Right kidney (tissue), 1 donor: ENCODE data around the gene TBC1D7.

Experiments used
- DNase-seq: peaks from one replicate; pipeline ENCODE4 v3.0.0-alpha.2; 2016

TBC1D7 gene

DNA sequence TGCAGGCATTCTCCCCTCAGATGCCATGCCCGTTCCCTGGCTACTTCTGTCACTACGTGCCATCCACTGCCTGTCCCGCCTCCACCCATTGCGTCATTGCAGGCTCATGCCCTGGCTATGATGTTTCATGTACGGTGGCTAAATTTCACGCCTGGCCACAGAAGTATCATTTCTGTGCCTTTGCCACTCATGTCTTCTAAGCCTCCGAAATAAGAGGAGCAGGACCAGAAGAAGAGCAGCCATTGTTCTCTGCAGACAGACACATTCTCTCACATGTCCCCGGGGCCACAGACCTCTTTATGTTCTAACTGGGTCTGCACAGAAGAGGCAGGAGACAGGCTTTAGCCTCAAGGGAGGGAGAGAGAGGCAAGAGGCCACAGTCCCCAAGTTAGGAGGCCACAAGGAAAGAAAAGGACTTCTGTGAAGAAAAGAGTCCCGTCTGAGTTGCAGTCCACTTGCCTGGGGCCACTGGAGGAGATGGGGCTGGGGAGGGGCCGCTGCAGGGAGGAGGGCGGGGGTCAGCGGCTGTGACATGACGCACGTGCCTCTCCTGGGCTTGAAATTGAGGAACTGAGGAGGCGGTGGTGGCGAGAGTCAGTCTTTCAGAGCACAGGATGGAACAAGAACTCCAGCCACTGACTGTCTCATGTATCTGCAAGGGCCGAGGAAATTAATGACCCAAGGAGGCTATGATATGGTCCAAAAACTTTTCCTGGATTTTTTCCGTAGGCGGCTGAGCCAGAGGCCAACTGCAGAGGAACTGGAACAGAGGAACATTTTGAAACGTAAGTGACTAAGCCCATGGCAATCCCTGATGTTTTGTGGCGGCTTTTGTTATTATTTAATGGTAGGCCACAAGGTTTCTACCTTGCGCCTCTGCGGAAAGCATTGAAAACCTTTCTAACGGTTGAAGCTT lies 55.9 kb downstream of the TBC1D7 start:
- DNase-seq: no peak

DNA sequence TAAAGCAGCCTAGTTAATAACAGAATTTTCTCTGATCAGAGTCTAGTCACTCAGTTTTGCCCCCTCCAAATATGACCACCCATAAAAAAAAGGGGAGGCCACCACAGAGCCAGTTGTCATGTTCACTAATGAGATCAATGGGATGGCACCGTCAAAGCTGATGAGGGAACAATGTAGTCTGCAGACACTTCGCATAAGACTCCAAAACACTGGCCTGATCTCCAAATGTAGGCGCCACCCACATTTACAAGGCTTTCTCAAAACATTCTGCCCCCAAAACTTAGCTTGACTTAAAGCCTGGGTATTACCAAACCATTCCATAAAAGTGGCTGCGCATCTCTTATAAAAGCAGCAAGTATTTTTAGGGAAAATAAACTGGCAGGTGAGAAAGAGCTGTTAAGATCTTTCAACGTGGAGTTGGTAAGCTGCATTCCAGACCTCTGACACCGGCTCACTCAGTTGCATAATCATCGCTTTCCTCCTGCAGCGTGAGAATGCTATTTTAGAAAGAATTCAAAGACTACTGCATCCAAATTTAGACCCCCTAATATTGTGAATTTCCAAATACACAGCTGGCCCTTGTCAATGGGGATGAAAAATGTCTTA lies 59.3 kb downstream of the TBC1D7 start:
- DNase-seq: no peak

DNA sequence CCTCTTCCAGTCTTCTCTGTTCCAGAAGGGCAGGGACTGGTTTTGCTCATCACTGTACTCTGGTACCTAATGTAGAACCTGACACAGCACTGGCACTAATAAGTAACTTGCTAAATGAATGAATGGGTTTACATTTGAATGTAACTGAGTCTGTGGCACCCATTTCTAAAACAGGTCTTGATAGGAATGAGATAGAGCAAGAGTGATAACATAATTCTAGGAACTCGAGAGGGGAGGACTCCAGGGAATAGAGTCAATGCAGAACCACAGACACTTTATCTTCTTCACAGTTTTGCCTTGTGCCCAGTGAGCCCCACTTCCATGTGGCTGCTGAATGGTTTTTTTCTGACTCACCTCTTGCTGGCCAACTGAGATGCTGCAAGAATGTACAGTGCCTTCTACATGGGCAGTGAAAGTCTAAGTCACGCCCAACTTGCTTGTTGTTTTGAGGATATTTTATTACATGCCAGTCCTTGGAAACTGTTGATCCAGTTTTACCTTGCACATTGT lies 61.1 kb downstream of the TBC1D7 start:
- no peak for DNase-seq

DNA sequence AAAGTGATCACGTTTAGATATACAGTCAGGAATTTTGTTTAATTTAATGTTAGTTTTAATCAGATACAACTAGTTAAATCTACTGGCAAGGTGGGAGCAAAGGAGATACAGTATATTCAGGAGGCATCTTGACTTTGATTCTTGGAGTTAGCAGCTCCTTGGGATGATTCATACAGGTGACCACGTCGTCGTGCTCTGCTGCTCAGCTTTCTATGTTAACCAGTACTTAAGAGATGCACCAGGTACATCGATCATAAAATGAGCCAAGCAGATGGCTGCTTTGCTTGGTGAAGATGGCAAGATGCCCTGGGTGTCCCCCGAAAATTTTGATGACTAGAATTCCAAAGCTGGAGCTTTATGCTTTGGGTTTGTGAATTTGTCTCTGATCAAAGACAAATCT lies 64.7 kb downstream of the TBC1D7 start:
- DNase-seq: no peak

DNA sequence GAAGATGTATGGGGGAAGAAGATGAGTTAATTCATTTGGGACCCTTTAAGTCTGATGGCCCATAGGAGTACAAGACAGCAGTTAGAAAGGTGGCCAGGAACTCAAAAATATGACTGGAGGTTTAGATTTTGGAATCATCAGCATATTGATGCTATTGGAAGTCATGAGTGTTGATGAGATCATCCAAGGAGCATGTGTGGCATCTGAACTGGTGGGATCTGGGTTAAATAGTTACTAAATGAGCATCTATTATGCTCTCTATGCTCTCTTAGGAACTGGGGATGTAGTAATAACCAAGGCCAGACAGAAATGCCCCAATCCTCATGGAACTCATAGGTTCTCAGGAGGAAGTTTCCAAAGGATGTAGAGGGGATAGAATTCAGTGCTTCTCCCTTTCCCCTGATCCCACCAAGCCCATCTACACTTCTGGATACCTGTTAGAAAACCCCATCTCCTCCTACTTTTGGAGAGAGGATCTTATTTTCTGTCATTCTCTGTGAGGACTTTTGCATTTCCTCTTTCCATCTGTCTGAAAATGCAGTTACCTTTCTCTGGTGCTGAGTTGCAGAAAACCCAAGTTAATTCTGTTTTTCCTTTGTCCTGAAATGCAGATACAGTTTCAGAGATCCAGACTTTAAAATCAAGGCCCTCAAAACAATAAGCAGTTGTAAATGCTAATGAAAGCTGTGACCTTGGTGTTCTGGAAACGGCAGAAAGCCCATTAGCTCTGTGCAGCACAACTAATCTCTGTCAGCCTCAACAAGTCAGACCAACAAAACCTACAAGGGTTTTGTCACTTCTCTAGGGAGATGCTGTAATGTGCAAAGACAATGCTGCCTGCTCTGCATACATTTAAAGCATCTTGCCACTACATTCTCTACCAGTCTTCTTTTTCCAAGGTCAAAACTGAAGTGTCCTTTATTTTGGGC lies 65.8 kb downstream of the TBC1D7 start:
- no peak for DNase-seq

DNA sequence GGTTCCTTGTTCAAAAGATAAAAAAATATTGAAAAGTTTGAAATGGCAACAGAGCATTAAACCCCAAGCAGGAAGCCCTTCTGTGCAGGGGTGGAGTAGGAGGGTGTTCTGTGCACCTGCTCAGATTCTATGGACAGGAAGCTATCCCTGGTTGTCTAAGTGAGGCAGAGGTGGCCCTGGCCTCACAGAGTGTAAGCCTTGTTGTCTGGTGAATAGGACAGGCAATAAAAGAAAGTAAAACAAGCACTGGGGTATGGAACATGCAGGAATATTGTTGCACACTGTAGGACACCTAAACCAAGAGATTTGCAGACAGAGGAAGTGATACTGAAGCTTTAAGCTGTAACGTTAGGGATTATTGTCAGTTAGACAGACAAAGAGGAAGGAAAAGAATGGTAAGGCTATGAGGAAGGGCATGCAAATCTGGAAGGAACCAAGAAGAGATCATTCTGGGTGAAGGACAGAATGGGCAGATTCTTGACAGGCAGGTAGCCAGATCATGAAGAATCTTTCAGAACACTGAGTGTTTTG lies 66.8 kb downstream of the TBC1D7 start:
- no peak for DNase-seq

DNA sequence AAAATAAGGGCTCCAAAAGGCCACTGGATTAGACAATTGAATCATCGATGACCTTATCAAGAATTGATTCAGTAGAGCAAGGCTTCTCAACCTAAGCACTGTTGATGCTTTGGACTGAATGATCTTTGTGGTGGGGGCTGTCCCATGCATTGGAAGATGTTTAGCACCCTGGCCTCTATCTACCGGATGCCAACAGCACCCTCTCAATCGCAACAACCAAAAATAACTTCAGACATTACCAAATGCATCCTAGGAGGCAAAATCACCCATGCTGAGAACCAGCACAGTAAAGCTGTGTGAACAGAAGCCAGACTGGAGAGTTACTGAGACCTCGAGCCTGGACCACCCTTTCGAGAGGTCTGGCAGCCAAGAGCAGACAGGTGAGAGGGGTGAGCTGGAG lies 67.5 kb downstream of the TBC1D7 start:
- DNase-seq: no peak

DNA sequence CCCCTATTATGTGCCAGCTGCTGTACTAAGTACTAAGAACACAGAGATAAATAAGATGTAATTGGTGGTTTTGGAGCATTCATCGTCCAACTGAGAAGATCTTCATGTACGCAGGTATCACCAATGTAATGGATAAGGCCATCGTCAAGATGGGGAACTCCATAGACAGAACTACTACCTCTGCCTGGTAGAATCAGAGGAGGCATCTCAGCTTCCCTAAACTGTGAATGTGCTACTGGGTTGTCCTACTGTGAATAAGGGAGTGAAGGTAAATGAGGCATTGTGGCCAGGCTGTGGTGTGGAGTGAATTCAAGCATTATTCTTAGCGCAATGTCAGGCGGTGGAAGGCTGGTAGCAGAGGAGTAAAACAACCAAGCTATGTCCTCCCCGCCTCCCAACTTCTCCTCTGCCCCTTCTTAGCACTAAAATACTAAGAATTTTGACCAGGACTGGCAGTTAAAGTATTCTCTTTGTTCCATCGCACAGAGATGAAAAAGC lies 68.2 kb downstream of the TBC1D7 start:
- DNase-seq: no peak

DNA sequence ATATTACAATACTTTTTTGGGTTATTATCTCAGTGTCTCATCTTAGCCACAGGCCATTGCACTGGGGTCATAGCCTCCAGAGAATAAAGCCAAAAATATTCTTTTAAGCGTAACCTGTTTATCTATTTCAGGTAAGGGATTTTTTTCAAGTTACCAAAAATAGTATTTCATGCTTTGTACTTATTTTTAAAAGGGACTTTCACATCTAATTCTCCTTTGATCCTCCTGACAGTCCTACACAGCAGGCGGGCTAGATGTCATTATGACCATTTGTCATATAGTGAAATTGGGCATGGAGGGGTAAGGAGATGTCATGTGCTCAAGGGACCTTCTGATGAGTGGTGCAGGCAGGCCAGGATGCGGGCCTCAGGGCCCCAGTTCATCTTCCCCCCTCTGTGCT lies 68.9 kb downstream of the TBC1D7 start:
- DNase-seq: no peak

DNA sequence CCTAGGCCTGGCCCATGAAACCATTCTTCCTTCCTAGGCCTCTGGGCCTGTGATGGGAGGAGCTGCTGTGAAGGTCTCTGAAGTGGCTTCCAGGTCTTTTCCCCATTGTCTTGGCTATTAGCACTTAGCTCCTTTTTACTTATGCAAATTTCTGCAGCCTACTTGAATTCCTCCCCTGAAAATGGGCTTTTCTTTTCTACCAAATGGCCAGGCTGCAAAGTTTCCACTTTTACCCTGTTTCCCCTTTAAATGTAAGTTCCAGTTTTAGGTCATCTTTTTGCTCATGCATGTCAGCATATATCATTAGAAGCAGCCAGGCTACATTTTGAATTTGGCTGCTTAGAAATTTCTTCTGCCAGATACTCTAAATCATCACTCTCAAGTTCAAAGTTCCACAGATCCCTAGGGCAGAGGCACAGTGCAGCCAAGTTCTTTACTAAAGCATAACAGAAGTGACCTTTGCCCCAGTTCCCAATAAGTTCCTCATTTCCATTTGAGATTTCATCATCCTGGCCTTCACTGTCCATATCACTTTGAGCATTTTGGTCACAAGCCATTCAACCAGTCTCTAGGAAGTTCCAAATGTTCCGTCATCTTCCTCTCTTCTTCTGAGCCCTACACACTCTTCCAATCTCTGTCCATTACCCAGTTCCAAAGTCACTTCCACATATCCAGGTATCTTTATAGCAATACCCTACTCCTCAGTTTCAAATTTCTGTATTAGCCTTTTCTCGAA lies 71.9 kb downstream of the TBC1D7 start:
- no peak for DNase-seq
